HG03342 (cell line): ENCODE results near the gene LSMEM2.
"Not testable (repeated sequence)": the region's sequence is repeated elsewhere in the genome, so short reads cannot be mapped to it uniquely, and the experiment has no call there.

Source experiments
- ATAC-seq: cut with Tn5 transposase; IDR thresholded peaks from one replicate; pipeline ENCODE4 v1.9.1; 2021; ENCODE audit warnings: mild to moderate bottlenecking, moderate library complexity; ENCODE audit not compliant: unreplicated experiment

LSMEM2 gene

DNA sequence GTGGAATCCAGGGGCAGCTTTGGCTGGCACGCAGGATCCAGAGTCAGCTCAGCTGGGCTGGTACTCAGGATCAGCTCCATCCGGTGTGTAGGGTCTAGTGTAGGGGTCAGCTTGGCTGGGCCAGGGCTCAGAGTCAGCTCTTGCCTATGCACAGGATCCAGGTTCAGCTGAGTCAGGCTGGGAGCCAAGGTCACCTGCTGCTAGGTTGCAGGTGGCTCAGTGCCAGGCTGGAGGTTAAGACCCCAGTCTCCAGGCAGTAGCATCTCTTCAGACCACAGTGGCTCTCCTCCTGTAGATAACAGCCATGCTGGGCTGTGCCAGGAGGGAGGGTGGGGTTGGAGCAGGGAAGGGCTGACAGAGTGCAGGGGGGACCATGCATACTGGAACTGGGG, 18.5 kb downstream of the LSMEM2 start:
- no peak for ATAC-seq

DNA sequence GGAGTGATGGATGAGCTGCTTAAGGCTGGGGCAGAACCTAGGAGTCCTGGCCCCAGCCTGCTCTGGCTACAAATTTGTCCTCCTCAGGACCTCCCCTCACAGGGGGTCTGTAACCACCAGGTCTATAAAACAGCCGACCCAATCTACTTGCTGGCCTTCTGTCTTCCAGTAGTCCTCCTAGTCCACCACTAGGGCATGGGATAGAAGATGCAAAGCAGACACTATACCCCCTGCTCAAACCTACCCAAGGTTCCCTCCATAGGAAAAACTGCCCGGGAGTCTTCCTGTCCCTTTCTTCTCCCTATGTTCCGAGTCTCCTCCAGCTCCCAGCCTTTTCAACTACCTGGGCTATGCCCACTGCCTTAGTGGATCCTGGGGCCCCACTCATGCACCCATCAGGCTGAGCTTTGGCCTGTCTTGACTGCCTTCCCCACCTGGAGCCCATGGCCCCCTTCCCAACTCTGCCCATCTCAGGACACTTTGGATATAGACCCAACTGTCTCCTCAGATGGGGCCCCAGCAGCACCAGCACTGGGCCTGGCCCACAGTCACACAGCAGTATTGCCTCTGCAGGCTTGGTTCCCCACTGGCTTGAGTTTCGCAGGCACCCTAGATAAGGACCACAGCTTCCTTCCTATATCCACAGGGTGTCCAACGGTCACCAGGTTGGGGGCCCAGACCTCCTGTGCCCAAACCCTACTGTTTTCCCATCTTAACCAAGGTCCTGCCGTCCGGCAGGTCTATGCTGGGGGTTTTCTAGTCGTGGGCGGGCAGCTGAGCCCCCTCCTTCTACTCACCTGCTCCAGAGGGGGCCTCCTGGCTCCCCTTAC, 19.2 kb downstream of the LSMEM2 start:
- ATAC-seq: no peak

DNA sequence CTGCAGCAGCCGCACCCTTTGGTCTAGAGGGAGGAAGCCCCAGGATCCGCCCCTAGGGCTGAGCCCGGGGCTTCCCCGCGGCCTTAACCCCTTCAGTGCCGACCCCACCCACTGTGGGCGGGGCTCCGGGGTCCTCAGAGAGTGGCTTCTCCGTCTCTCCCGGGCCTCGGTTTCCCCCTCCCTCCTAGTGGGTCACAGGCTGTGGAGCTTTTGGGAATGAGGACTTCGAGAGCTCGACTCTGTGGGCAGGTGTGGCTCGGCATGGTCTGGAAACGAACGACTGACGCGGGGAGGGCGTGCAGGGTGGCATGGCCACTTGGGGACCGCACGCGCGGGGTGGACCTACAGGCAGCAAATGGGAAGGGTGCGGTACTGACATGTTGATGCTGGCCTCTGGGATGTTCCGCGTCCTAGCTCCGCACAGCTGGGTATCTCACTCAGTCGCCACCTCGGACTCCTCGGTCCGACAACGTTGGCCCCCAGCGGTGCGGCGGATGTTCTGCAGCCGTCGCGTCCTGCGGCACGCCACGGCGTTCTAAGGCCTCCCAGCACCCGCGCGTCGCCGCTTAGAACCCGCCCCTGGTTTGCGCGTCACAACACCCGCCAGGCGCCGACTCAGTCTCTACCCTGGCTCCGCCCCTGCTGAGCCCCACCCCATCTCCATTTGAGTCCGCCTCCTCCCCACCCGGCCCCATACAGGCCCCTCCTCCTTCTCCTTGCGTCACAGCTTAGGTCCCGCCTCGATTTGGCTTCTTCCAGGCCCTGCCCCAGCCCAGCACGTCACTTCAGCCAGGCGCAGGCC, 20.1 kb downstream of the LSMEM2 start, which contains the start of the genes HYAL3 and NAA80:
TSS of gene HYAL3 (minus strand) at position 570 of the 802 bp plus-strand sequence. CDS start 3,803 bp downstream, outside the sequence.
TSS of gene NAA80 (minus strand) at position 570 of the 802 bp plus-strand sequence. CDS start 1,942 bp downstream, outside the sequence.
- peak; percentile 86 for ATAC-seq

DNA sequence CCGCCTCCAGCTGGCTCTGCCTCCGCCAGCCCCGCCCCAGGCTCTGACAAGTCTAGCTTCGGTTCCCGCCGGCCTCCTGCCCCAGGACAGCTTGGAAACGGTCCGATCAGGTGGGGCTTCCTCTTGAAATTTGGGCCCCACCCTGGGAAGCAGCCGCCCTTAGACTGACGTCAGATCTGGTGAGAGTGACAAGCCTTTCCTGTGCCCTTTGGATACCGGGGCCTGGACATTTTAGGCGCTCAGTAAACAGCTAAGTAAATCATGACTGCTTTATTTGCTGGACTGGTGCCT, 20.7 kb downstream of the LSMEM2 start:
- ATAC-seq: no peak

DNA sequence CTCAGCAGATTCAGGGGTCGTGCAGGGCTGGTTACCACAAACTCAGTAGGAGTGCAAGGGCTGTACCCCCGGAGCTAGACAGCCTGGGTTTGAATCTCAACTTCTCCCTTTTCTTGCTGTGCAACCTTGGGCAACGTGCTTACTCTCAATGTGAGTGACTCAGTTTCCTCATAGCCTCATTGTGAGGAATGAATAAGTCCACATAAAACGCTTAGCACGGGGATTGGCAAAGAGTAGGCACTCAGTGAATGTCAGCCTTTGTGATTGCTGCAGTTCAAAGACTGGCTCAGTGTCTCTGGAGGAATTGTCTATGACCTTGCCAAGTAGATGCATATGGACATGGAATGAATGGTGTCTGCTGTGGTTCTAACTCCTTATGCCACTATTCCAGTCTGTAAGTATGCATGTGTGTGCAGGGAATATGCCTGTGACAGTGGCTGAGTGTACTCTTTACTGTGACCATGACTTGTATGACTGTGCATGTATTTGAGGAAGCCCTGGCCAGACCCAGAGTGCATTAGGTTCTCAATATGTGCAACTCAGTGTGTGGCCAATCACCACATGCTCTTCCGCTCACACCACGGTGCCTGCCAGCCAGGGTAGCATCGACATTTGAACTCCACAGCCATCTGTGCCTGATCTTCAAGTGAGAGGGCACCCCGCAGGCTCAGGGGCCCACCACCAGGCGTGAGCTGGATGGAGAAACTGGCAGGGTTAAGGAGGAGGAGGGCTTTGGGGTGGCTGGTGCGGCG, 21.2 kb downstream of the LSMEM2 start:
- no peak for ATAC-seq

DNA sequence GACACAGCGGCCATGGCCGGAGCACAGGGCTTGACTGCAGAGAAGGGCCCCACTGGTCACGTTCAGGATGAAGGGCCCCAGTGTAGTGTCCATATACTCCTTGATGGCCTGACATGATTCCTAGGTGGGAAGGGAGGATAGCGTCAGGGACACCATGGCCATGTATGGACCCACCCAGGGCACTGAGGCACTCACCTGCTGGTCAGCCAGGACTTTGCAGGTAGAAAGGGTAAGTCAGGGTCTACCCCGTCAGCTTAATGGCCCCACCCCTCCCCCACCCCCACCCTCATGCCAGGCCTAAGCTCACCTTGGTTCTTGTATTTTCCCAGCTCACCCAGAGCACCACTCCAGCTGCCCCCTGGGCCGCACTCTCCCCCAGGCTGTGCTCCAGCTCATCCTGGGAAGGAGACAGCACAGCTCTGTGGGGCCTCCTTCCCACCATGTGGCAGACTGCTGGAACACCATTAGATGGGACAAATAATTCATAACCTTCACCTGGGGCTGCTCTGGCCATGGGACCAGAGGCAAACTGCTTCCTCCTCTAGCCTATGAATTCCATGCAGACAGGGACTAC, 21.9 kb downstream of the LSMEM2 start:
- no peak for ATAC-seq

DNA sequence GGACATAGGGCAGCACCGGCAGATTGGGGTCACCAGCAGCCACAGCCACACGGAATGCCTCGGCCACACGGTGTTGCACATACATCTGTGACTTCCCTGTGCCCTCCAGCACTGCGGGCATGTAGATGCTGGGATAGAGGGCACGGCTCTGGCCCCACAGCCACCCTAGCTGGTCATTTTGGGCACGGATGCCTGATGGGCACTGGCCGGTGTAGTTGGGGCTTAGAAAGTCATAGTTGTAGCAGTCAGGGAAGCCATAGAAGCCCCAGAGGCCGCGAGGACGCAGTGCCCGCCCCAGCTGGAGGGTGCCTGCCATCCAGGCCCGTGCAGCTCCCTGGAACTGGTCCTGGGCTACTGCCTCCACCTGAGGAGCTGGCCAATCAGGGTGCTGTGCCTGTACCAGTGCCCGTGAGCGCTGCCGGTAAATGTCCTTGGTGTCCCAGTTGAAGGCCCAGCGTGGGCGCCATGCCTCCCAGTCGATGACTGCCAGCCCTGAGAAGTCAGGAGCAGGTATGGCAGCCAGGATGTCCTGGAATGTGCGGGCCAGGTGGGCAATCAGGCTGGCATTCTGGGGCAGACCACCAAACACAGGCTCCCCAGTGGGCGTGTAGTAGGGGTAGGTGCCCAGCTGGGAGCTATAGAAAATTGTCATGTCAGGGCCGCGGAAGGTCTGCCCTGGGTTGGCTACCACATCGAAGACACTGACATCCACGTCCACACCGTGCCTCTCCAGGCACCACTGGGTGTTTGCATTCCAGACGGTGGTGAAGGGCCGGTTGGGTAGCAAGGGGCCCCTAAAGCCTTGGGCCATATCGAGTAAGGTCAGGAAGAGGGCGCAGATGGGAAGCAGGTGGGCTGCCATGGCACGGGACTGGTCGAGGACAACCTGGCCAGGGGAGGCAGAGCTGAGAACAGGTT, 23.5 kb downstream of the LSMEM2 start:
- no peak for ATAC-seq

DNA sequence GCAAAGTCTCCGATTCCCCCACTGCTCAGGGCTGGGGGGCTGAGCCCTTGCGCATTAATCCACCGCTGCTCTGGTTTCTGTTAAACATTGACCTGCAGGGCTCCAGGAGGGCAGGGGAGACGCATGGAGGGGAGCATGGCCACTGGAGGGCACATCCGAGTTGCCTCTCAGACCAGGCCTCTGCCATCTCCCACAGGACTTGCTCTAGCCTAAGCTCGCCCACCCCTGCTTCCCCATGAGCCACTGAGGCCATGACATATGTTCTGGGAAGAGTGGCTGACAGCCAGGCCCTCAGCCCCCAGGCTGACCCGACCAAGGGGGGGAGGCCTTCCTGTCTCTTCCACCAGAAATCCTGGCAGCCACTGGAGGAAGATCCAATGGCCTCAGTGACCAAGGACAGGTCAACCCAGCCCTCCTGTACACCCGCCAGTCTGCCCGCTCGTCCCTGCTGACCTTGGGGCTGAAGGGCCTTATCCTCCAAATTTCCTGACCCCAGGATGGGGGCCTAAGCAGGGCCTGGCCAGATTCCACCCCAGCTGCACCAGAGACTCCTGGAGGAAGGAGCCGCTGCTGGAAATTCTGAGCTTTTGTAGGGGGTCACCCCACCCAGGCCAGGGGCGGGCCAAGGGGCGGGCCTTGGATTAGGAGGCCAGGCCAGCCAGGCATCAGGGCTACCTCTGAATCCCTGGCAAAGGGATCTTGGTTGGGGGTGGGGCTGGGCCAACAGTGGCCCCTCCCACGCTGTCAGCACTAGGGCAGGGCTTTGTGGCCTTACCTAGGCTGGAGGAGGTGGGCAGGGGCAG, 24.3 kb downstream of the LSMEM2 start, which contains the start of gene HYAL1:
TSS of gene HYAL1 (minus strand) at position 562 of the 803 bp plus-strand sequence. CDS start 618 bp downstream, outside the sequence.
- no peak for ATAC-seq

DNA sequence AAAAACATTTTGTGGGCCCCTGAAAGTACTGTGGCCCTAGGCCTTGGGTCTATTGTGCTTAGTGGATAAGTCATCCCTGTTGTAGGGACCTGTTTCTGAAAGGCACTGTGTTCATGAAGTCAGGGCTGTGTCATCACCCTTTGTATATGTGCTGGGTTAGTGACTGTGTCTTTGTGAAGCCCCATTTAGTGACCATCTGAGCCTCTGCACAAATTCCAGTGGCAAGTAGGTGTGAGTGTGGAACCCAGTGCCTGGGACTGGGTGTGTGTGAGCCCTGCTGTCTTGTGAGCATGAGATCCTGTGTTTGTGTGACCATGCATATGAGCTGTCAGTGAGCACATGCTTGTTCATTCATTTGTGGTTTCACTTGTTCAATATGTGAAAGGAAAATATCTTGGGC, 25.7 kb downstream of the LSMEM2 start:
- no peak for ATAC-seq

DNA sequence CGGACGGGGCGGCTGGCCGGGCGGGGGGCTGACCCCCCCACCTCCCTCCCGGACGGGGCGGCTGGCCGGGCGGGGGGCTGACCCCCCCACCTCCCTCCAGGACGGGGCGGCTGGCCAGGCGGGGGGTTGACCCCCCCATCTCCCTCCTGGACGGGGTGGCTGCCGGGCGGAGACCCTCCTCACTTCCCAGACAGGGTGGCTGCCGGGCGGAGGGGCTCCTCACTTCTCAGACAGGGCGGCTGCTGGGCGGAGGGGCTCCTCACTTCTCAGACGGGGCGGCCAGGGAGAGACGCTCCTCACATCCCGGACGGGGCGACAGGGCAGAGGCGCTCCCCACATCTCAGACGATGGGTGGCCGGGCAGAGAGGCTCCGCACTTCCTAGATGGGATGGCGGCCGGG, 33.2 kb downstream of the LSMEM2 start:
- not testable (repeated sequence) for ATAC-seq

DNA sequence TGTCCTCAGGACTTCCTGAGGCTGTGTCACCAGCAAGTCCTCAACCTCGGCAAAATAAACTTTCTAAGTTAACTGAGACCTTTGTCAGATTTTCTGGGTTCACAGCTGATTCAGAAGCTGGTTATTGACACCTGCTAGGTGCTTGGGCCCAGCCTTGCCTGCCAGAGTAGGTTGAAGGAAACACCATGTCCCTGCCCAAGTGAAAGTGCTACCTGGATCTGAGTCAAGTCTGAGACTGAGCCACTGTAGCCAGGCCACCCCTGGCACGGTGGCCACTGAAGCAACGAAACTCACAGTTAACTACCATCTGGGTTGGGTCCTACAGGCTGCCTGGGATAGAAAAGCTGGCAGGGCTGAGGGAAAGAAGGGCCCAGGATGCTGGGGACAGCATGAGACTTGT, 35.5 kb downstream of the LSMEM2 start:
- no peak for ATAC-seq

DNA sequence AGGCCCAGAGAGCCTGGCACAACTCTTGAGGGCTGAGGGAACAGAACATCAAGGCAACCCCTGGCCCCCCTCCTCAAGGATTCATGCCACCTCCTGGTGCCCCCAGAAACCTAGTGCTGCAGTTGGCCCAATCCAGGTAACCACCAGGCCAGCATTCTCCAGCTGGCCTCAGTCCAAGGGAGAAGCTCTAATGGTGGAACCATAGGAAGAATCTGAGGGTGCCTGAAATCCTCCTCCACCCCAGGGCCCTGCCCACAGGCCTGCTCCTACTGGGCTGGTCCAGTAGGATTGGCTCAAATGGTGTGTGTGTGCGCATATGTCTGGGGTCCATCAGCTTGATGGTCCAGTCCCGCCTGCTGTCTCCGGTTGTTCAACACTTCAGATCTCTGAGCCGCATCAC, 35.9 kb downstream of the LSMEM2 start:
- ATAC-seq: no peak

DNA sequence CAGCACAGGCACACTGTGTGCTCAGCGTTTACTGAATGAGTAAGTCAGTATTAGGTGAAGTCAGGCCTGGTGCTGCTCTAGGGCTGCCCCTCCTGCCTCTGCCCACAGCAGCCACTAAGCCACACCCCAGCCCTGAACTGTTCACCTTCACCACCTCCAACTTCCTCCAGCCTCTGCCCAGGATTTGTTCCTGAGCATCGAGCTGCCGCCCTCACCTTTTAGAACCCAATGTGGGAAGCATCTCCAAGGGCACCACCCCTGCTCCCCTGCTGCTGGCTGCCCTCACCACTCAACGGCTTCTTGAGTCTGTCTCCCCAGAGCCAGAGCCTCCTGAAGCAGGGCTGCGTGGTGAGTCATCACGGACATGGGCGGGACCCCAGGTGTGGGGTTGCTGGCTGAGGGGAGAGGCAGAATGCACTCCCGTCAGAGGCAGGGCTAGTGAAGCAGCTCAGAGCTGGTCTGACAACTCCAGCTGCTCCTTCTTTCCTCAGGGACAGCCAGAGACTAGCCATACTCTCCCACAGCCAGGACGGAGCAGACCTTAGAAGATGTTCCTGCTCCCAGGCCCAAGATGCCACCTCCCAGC, 37.9 kb downstream of the LSMEM2 start:
- ATAC-seq: no peak

DNA sequence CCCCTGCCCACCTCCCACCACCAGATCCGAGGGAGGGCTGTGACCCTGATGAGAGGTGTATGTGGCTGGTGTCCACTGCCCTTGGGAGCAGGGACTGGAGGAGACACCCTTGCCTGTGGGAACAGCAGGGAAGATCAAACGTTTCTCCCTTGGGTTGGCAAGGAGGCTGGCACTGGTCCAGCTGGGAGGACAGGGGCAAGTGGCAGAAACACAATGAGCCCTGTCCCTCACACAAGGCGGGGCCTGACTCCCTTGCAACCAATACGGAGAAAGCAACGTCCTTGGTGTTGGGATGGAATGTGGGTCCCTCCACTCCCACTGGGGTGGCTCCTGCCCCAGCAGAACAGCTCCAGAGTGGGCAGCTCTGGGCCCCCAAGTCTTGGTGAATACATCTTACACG, 38.4 kb downstream of the LSMEM2 start:
- ATAC-seq: no peak

DNA sequence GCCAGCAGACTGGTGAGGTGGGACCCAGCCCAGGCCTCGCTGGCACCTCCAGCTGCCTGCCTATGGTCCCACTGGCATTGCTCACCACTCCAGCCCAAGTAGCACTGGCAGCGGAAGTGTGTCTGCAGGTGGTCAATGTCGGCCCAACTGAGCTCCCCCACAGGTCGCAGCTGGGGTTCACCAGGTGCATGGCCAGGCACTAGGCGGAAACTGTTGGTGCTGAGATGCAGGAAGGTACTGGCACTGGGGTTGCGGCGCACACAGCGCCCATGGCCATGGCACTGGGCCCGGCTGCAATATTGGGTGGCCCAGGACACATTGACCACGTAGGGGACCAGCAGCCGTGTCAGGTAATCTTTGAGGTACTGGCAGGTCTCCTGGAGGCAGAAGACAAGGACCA, 39.3 kb downstream of the LSMEM2 start:
- ATAC-seq: no peak

DNA sequence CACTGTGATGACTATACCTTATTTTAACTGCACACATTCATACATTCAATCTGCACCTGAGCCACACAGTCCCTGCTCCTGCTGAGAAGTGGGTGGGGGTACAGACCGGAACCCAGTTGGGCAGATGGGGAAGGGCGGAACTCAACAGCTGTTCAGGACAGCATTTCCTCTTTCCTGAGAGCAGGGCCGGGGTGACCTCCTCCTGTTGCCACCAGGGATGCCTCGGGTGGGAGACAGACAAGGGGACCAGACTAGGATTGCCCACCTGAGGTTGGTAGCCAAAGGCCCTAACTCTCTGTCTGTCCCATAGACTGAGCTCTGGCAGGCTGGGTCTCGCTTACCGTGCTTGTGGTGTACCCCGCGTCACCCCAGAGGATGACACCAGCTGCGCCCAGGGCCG, 39.7 kb downstream of the LSMEM2 start:
- no peak for ATAC-seq

DNA sequence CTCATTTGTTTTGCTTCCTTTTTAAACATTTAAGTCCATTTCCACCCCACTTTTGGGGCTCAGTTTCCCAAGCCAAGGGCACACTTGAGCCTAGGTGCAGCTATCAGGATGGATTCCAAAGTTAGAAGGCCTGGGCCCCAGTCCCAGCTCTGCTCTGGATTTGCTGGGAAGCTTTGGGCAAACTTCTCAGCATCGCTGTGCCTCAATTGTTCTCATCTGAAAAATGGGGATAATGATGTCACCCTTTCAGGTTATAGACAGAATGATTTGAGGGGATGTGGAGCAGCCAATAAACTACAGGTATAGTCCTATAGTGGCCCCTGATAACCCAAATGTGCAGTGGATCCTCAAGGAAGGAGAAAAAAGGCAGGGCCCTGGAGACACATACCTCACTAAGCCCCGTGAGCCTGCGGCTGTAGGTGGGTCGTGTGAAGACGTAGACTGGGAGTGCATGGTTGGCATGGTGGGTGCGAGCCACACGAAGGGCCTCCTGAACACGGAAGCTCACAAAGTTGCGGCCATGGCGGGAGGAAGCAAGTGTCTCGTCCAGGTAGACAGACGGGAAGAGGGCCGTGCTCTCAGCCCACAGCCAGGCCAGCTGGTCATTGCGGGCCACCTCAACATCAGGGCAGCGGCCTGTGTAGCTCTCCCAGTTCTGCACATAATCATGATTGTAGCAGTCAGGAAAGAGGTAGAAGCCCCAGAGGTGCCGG, 40.5 kb downstream of the LSMEM2 start:
- no peak for ATAC-seq
